Posterior vena cava (tissue), 2 donors: Measurements from ENCODE around the gene SEMA4B. TPM values are rescaled to one million over a fixed set of nuclear protein-coding genes. Genes with fewer than 3 reads are reported as not detected.
"Not testable (repeated sequence)": the region's sequence is repeated elsewhere in the genome, so short reads cannot be mapped to it uniquely, and the experiment has no call there.

Experiments
- DNase-seq: peaks from one replicate; pipeline ENCODE4 v3.0.0-alpha.2; 2020; ENCODE audit warnings: low spot score
- intact Hi-C, 2 donors: fragments of 100-400 bp; cut with DNase I; formaldehyde crosslinking; loops; one replicate each; pipeline versions ENCODE4 v1.14.1 to v1.14.2; 2022 to 2023
- total RNA-seq, 2 donors: library from RNA; stranded (reverse); fragmentation: NEBNext Ultra II Directional; extraction: Animal tissue kit (Norgen Biotek cat#: 25700); gene quantifications; one replicate each; pipeline ENCODE4 v1.2.1, GENCODE V29; 2021
- donor health status: DM: yes; HTN: yes; CAD: no.
- donor health status: DM: yes; HTN: yes; CAD: no.

Gene SEMA4B
- total RNA-seq, 2 donors from 2014 or later, result 21.1 to 22.7 TPM

DNA sequence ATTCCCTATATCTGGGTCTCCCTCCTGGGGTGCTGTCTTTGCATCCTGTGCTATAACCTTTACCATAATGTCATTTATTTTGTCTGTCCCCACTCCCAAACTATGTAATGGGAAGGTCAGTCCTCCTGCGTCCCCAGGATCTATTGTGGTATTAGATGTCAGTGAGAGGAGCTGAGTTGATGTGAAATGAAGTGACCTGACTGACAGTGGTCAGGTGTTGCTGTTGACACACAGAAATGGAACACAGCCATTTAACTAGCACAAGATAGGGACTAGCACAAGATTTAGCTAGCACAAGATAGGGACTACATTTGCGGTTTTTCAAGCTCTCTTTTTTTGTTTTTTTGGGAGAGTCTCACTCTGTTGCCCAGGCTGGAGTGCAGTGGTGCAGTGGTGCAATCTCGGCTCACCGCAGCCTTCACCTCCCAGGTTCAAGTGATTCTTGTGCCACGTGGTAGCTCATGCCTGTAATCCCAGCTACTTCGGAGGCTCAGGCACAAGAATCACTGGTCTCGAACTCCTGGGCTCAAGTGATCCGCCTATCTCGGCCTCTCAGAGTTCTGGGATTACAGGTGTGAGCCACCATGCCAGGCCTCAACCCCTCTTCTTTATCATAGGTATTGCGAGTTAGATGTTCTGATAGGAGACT, 69.5 kb downstream of the SEMA4B start:
- intact Hi-C loops, result no loop called here
- no peak for DNase-seq

DNA sequence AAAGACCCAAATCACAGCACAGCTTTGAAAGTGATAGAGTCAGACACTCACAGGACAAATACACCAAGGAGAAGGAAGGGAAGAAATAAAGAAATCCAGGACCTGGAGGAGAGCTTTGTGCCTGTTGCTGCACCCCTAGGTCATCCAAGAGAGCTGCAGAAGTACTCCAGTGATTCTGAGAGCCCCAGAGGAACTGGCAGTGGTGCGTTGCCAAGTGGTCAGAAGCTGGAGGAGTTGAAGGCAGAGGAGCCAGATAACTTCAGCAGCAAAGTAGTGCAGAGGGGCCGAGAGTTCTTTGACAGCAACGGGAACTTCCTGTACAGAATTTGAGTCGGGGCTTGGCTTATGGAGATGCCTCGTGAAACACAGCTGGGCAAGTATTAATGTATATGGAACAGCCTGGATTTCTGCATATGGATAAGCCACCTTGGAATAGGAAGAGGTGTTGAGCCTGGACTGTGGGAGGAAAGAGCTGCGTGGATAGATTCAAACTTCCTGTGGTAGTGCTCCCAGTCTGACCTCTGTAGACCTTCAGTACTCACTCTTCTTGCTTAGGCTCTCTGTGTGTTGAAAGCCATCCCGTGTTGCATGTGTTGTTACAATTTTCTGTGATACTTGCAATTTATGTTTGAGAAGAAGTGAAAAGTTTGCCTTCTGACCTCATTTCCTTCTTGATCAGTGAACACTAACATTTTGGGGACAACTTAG, 70.5 kb downstream of the SEMA4B start:
- intact Hi-C loops, result no loop called here
- no peak for DNase-seq

- DNase-seq, intact Hi-C loops: not testable (repeated sequence)
Observed at GRCh38 chr15:90278467-90278866, 77.3 kb downstream of the SEMA4B start.

Other genes with a start within 250 kb of the SEMA4B start
- gene ZNF710, start 200.0 kb upstream of the SEMA4B start, total RNA-seq, result 10 to 100 TPM; 11.6 to 13.3 TPM
- gene IDH2, start 98.9 kb upstream of the SEMA4B start, total RNA-seq, result 100 to 1,000 TPM in 1 of 2 donors, 10 to 100 TPM in 1; 68.7 to 103 TPM
- gene CIB1, start 32.6 kb downstream of the SEMA4B start, total RNA-seq, result 10 to 100 TPM; 37.5 to 41.6 TPM
- gene GDPGP1, start 32.9 kb downstream of the SEMA4B start, total RNA-seq, result 1 to 10 TPM; 4.1 to 5.9 TPM
- not detected for gene TTLL13, start 48.2 kb downstream of the SEMA4B start, total RNA-seq
- gene NGRN, start 64.3 kb downstream of the SEMA4B start, total RNA-seq, result 10 to 100 TPM; 81.6 to 89.7 TPM
- 1 to 10 TPM; 3.5 to 4.0 TPM for gene ZNF774, start 151.0 kb downstream of the SEMA4B start, total RNA-seq
- gene IQGAP1, start 186.9 kb downstream of the SEMA4B start, total RNA-seq, result 100 to 1,000 TPM; 216 to 265 TPM